CD4-positive, alpha-beta T cell treated with Interleukin-17A for 1 hour (primary cell): Measurements from ENCODE around the gene KCNG2.

Experiments used
- DNase-seq: peaks from one replicate; pipeline ENCODE4 v3.0.0-alpha.2; 2020

The KCNG2 gene

GRCh38 chr18:79945118-79946042 is 147.6 kb downstream of the KCNG2 start:
- no peak for DNase-seq

GRCh38 chr18:79947054-79947755 is 149.5 kb downstream of the KCNG2 start:
- DNase-seq: no peak

- DNase-seq: no peak
Observed at GRCh38 chr18:79947881-79948610, 150.3 kb downstream of the KCNG2 start.

- no peak for DNase-seq
Observed at GRCh38 chr18:79948719-79949411, 151.1 kb downstream of the KCNG2 start.
